ENCODE measurements around the gene RNH1.
A peak's percentile ranks its signal among the peaks of the same experiment; 100 is the strongest.

RNH1 gene

GRCh38 chr11:538431-539051 lies 31.5 kb upstream of the RNH1 start:
- no peak overlapping the region for H3K4me3 ChIP-seq (ENCODE audit: low read length)

GRCh38 chr11:537622-538430 lies 30.8 kb upstream of the RNH1 start:
- no peak for DNase-seq (ENCODE audit: low read depth, low spot score)
- peak overlapping the region; percentile 43 for H3K4me3 ChIP-seq (ENCODE audit: low read length)

More at GRCh38 chr11:538431-539051, 31.5 kb upstream of the RNH1 start:
- DNase-seq (ENCODE audit: low read depth, low spot score), result no peak

GRCh38 chr11:536841-537621 lies 30.0 kb upstream of the RNH1 start, which contains the start of gene LRRC56:
Gene LRRC56 (plus strand): TSS chr11:537527. CDS start chr11:540685, 3,158 bp downstream.
- DNase-seq (ENCODE audit: low read depth, low spot score), result peak; percentile 83
- H3K4me3 ChIP-seq (ENCODE audit: low read length), result peak within 1 kb of the TSS; percentile 43

GRCh38 chr11:535519-536454 lies 28.7 kb upstream of the RNH1 start, which contains the start of gene HRAS:
Gene HRAS (minus strand): TSS chr11:535576.
- H3K4me3 ChIP-seq (ENCODE audit: low read length), result peak within 1 kb of the TSS; percentile 70
- peak; percentile 89 for DNase-seq (ENCODE audit: low read depth, low spot score)

- H3K4me3 ChIP-seq (ENCODE audit: low read length), result peak overlapping the region; percentile 70
- DNase-seq (ENCODE audit: low read depth, low spot score), result no peak
These were observed 28.1 kb upstream of the RNH1 start for GRCh38 chr11:535210-535518.

GRCh38 chr11:534396-535209 lies 27.6 kb upstream of the RNH1 start:
- DNase-seq (ENCODE audit: low read depth, low spot score), result no peak
- peak overlapping the region; percentile 70 for H3K4me3 ChIP-seq (ENCODE audit: low read length)

- DNase-seq (ENCODE audit: low read depth, low spot score), result no peak
- H3K4me3 ChIP-seq (ENCODE audit: low read length), result peak overlapping the region; percentile 70; the same call in 1 of the 2 replicates
These were observed 26.7 kb upstream of the RNH1 start for GRCh38 chr11:533586-534395.

GRCh38 chr11:532986-533585 lies 26.0 kb upstream of the RNH1 start:
- DNase-seq (ENCODE audit: low read depth, low spot score), result no peak

GRCh38 chr11:532527-532985 lies 25.5 kb upstream of the RNH1 start:
- H3K4me3 ChIP-seq (ENCODE audit: low read length), result no peak overlapping the region
- no peak for DNase-seq (ENCODE audit: low read depth, low spot score)

More at GRCh38 chr11:532986-533585, 26.0 kb upstream of the RNH1 start:
- H3K4me3 ChIP-seq (ENCODE audit: low read length), result no peak overlapping the region

- no peak overlapping the region for H3K4me3 ChIP-seq (ENCODE audit: low read length)
- no peak for DNase-seq (ENCODE audit: low read depth, low spot score)
These were observed 25.0 kb upstream of the RNH1 start for GRCh38 chr11:531919-532526.

GRCh38 chr11:530960-531831 lies 24.2 kb upstream of the RNH1 start:
- H3K4me3 ChIP-seq (ENCODE audit: low read length), result no peak overlapping the region
- no peak for DNase-seq (ENCODE audit: low read depth, low spot score)

- no peak for DNase-seq (ENCODE audit: low read depth, low spot score)
These were observed 22.8 kb upstream of the RNH1 start for GRCh38 chr11:529728-530411.

GRCh38 chr11:528815-529727 lies 22.0 kb upstream of the RNH1 start:
- no peak overlapping the region for H3K4me3 ChIP-seq (ENCODE audit: low read length)
- no peak for DNase-seq (ENCODE audit: low read depth, low spot score)

More at GRCh38 chr11:529728-530411, 22.8 kb upstream of the RNH1 start:
- no peak overlapping the region for H3K4me3 ChIP-seq (ENCODE audit: low read length)

Data from Jurkat, Clone E6-1 (cell line).